IPS-20b (cell line): ENCODE results near the gene C2orf42.
"Not testable (repeated sequence)": the region's sequence is repeated elsewhere in the genome, so short reads cannot be mapped to it uniquely, and the experiment has no call there.

Experiments used
- H3K27ac ChIP-seq: one replicate; pipeline ENCODE4 v1.5.1; 2013; ENCODE audit warnings: low read length
- H3K27me3 ChIP-seq: 2 replicates; pipeline ENCODE4 v1.6.1; 2013; ENCODE audit warnings: mild to moderate bottlenecking, low read length, inconsistent platforms; ENCODE audit not compliant: insufficient read depth
- H3K36me3 ChIP-seq: 2 replicates; pipeline ENCODE4 v1.6.1; 2013; ENCODE audit warnings: low read depth, mild to moderate bottlenecking, inconsistent platforms, low read length, moderate library complexity; ENCODE audit not compliant: insufficient read depth
- H3K4me1 ChIP-seq: 2 replicates; pipeline ENCODE4 v1.6.1; 2013; ENCODE audit warnings: mild to moderate bottlenecking, control low read depth, inconsistent platforms, low read length, moderate library complexity; ENCODE audit not compliant: insufficient read depth
- H3K4me3 ChIP-seq: 2 replicates; pipeline ENCODE4 v1.5.1; 2013; ENCODE audit warnings: mild to moderate bottlenecking, low read length, inconsistent platforms
- H3K9ac ChIP-seq: 2 replicates; pipeline ENCODE4 v1.6.1; 2013; ENCODE audit warnings: low read depth, mild to moderate bottlenecking, inconsistent platforms, low read length, moderate library complexity
- H3K9me3 ChIP-seq: 2 replicates; pipeline ENCODE4 v1.6.1; 2013; ENCODE audit warnings: mild to moderate bottlenecking, low read depth, low read length, inconsistent platforms; ENCODE audit not compliant: insufficient read depth

C2orf42 gene

GRCh38 chr2:70161069-70161534 is 29.7 kb downstream of the C2orf42 start:
- H3K27me3 ChIP-seq: no peaks in the 10 kb centered on the region
- no peaks in the 10 kb centered on the region for H3K9me3 ChIP-seq
- H3K27ac ChIP-seq: no peak overlapping the region
- H3K36me3 ChIP-seq: peaks cover 33% of the 10 kb centered on the region
- no peak overlapping the region for H3K9ac ChIP-seq
- no peaks in the 10 kb centered on the region for H3K4me1 ChIP-seq
- H3K4me3 ChIP-seq: no peak overlapping the region

- Histone ChIP-seq H3K27me3 (no peaks in the 10 kb centered on the region), H3K9me3 (no peaks in the 10 kb centered on the region), H3K4me1 (no peaks in the 10 kb centered on the region), H3K9ac (no peak overlapping the region), H3K27ac (no peak overlapping the region), H3K4me3 (no peak overlapping the region), H3K36me3 (peaks cover 31% of the 10 kb centered on the region)
Measured at GRCh38 chr2:70160545-70160944, 30.3 kb downstream of the C2orf42 start.

- not testable (repeated sequence) for H3K9ac ChIP-seq, H3K27me3 ChIP-seq, H3K27ac ChIP-seq, H3K4me3 ChIP-seq, H3K9me3 ChIP-seq, H3K4me1 ChIP-seq
- H3K36me3 ChIP-seq: peaks cover 11% of the 10 kb centered on the region; the same call in 1 of the 2 replicates
Measured at GRCh38 chr2:70149130-70149686, 41.6 kb downstream of the C2orf42 start.

DNA sequence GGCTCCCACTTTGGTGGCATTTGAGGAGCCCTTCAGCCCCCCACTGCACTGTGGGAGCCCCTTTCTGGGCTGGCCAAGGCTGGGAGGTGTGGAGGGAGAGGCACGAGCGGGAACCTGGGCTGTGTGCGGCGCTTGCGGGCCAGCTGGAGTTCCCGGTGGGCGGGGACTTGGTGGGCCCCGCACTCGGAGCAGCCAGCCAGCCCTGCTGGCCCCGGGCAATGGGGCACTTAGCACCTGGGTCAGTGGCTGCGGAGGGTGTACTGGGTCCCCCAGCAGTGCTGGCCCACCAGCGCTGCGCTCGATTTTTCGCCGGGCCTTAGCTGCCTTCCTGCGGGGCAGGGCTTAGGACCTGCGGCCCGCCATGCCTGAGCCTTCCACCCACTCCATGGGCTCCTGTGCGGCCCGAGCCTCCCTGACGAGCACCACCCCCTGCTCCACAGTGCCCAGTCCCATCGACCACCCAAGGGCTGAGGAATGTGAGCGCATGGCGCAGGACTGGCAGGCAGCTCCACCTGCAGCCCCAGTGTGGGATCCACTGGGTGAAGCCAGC is 42.5 kb downstream of the C2orf42 start:
- H3K36me3 ChIP-seq: peaks cover 11% of the 10 kb centered on the region; the same call in 1 of the 2 replicates
- H3K4me3 ChIP-seq, H3K27ac ChIP-seq, H3K9ac ChIP-seq, H3K27me3 ChIP-seq, H3K9me3 ChIP-seq, H3K4me1 ChIP-seq: not testable (repeated sequence)

DNA sequence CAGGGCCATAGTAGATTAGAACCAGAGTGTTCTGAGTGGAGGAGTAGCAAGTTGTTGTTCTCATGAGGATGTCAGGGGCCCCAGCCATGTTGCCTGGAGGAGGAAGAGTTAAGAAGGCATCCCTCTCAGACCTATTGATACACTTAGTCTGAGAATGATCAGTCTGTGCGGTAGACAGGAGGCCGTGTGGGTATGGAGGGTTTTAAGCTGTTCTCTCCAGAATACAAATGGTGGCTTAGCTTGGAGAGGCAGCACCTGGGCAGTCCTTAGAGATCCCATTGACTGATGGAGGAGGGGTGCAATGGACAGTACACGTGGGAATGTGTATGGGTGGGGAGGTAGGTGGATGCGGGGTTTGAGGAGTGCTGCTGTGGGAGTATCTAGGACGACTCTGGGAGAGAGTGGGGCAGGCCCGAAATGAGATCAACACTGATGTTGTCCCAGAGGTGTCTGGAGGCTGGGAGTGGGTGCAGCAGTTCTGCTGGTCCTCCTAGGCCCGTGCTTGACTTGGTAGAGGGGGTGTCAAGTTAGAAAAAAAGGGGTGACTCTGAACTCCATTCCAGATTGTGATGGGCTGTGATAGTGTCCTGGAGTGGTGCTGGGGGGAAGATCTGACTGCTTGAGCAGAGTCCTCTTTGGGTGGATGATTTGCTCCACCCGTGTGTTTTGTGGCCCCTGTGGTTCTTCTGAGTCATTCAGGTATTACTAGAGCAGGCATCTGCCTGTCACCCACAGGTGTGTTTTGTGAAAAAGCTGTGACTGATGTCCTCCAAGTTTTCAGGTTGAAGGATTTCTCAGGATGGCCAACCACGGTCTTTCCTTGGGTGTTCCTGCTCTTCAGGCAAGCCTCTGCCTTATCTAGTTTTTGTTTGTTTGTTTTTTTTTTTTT is 44.7 kb downstream of the C2orf42 start:
- Histone ChIP-seq H3K27me3 (no peaks in the 10 kb centered on the region), H3K9ac (no peak overlapping the region), H3K9me3 (no peaks in the 10 kb centered on the region), H3K4me1 (peaks cover 15% of the 10 kb centered on the region), H3K4me3 (no peak overlapping the region), H3K27ac (no peak overlapping the region), H3K36me3 (peaks cover 11% of the 10 kb centered on the region; the same call in 1 of the 2 replicates)

- Histone ChIP-seq H3K9me3 (no peaks in the 10 kb centered on the region), H3K27me3 (no peaks in the 10 kb centered on the region), H3K36me3 (peaks cover 7% of the 10 kb centered on the region; the same call in 1 of the 2 replicates), H3K27ac (no peak overlapping the region), H3K4me1 (peaks cover 21% of the 10 kb centered on the region), H3K9ac (no peak overlapping the region), H3K4me3 (no peak overlapping the region)
Measured at GRCh38 chr2:70145144-70145490, 45.7 kb downstream of the C2orf42 start.

DNA sequence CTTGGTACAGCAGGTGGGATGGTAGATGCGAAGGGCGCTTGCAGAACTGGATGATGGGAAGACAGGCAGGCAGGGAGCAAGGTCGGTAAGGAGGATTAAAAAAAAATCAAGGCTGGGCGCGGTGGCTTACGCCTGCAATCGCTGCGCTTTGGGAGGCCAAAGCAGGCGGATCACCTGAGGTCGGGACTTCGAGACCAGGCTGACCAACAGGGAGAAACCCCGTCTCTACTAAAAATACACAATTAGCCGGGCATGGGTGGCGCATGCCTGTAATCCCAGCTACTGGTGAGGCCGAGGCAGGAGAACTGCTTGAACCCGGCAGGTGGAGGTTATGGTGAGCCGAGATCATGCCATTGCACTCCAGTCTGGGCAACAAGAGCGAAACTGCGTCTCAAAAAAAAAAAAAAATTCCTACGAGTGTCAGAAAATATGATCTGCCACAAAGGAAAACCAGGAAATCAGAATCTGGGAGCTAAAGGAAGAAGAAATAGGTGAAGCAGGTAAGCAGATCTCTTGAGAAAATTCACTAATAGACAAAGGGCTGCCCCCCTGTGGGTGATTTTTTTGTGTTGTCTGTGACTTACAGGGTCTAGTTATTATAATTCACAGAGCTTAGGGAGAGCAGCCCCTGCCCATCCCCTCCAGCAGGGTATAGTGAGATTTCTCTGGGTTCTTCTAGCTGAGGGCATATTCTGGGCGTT is 46.2 kb downstream of the C2orf42 start:
- Histone ChIP-seq H3K9ac (peak overlapping the region; percentile 59; the same call in 1 of the 2 replicates), H3K9me3 (no peaks in the 10 kb centered on the region), H3K36me3 (peaks cover 2% of the 10 kb centered on the region; the same call in 1 of the 2 replicates), H3K4me1 (peaks cover 21% of the 10 kb centered on the region), H3K4me3 (no peak overlapping the region), H3K27me3 (no peaks in the 10 kb centered on the region), H3K27ac (no peak overlapping the region)

GRCh38 chr2:70143314-70144150 is 47.3 kb downstream of the C2orf42 start:
- H3K27me3 ChIP-seq: no peaks in the 10 kb centered on the region
- H3K9ac ChIP-seq: peak overlapping the region; percentile 97
- H3K4me3 ChIP-seq: peak overlapping the region; percentile 76
- H3K27ac ChIP-seq: peak overlapping the region; percentile 98
- no peaks in the 10 kb centered on the region for H3K36me3 ChIP-seq
- H3K9me3 ChIP-seq: no peaks in the 10 kb centered on the region
- H3K4me1 ChIP-seq: peaks cover 21% of the 10 kb centered on the region

DNA sequence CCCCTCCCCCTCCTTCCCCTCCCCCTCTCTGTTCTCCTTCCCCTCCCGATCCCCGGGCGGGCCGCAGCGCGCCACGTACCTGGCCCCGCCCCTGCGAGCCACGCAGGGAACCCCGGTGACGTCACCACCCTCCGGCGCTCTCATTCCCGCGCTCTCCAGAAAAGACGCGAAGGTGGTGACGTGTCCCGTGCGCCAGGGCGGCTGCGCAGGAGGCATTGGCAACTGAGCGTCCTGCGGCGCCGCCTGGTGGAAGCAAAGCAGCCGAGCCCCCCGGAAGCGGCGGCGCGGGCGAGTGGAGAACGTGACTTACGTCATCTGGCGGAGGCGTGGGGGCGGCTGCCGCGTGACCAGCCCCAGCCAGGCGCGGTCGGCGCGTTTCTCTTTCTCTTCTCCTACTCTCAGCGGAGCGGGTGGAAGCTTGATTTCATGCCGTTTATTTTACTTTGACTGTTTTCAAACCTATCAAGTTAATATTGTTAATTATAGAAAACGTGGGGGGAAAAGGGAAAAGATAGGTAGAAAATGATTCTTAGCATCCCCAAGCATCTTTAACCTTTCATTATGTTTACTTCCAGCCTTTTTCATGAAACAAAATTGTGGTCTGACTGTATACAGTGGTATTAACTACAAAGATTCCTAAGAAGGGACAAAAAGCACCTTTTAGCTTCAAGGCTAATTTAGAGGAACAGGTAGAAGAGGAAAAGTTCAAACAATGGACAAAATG is 48.1 kb downstream of the C2orf42 start:
- peak overlapping the region; percentile 98 for H3K27ac ChIP-seq
- H3K27me3 ChIP-seq: no peaks in the 10 kb centered on the region
- H3K4me3 ChIP-seq: peak overlapping the region; percentile 76
- H3K9me3 ChIP-seq: no peaks in the 10 kb centered on the region
- no peaks in the 10 kb centered on the region for H3K36me3 ChIP-seq
- peaks cover 21% of the 10 kb centered on the region for H3K4me1 ChIP-seq
- peak overlapping the region; percentile 97 for H3K9ac ChIP-seq

DNA sequence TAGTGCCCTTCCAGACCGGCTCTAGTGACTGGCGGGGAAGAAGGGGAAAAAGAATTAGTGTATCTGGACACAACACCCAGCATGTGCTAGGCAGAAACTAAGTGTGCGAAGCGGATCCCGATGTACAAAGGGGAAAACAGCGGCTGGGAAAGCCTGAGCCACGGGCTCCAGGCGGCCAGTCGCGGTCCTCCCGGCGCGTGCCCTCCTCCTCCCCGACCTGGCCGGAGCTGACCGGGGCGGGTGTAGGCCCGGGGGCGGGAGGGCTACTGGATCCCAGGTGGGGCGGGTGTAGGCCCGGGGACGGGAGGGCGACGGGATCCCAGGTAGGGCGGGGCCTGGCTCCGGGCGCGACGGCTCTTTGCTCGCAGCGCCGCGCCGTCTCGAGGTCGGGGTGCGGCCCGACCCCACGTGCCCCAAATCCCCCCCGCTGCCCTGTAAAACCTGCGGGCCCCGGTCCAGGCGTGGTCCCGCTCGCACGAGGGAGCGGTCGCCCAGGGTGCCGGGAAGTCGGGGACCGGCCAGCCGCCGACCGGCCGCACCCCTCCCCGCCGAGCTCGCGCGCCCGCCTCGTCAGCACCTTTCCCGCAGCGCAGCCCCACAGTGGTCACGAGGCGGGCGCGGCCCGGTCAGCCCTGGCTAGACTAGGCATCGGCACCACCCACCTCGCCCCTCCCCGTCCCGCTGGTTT is 48.8 kb downstream of the C2orf42 start:
- peak overlapping the region; percentile 74 for H3K4me3 ChIP-seq
- peak overlapping the region; percentile 91 for H3K27ac ChIP-seq
- H3K27me3 ChIP-seq: no peaks in the 10 kb centered on the region
- peak overlapping the region; percentile 88 for H3K9ac ChIP-seq
- peaks cover 21% of the 10 kb centered on the region for H3K4me1 ChIP-seq
- H3K9me3 ChIP-seq: no peaks in the 10 kb centered on the region
- no peaks in the 10 kb centered on the region for H3K36me3 ChIP-seq
